A549 (cell line): ENCODE measurements around the gene TXNRD2. TPM values are rescaled to one million over a fixed set of nuclear protein-coding genes. Genes with fewer than 3 reads are reported as not detected.

Source experiments
- ATAC-seq, 2 experiments: fragments of 200-7000 bp in 1 of 2; fragments of >200 bp in 1 of 2; cut with Nextera tagmentation in 1 of 2; cut with Tn5 transposase in 1 of 2; 3 replicates each; pipeline versions ENCODE4 v1.8.0 to v1.9.1; 2018 to 2020; ENCODE audit warnings: mild to moderate bottlenecking in 1 of 2, moderate library complexity in 1 of 2
- CTCF ChIA-PET: fragments of 300-600 bp; sonication (Branson Sonifier 250); formaldehyde crosslinking; extraction: SDS; loops from one replicate; lab custom pipeline; 2021; ENCODE audit warnings: antibody characterized with exemption, inconsistent platforms; lab: Yijun Ruan, JAX
- POLR2A ChIA-PET: fragments of 350-600 bp; formaldehyde crosslinking; extraction: SDS; loops from one replicate; lab custom pipeline; 2021; ENCODE audit warnings: antibody characterized with exemption, inconsistent platforms; lab: Yijun Ruan, JAX
- DNase-seq, 2 experiments: peaks; one replicate each; pipeline versions ENCODE4 v3.0.0 to v3.0.0-alpha.2; 2011 to 2016; ENCODE audit warnings: low read depth in 1 of 2, low spot score in 1 of 2
- FAIRE-seq: peaks from 2 replicates; lab custom pipeline; 2011; peaks lifted over from hg19 to GRCh38; lab: Jason Lieb, UNC
- H3K27ac ChIP-seq, 2 experiments: fragments of >200 bp; sonication (Bioruptor Twin); formaldehyde crosslinking; 3 replicates each; pipeline ENCODE4 v1.5.1; 2016 to 2017
- H3K4me1 ChIP-seq: fragments of >200 bp; sonication (Bioruptor Twin); formaldehyde crosslinking; 3 replicates; pipeline ENCODE4 v1.6.1; 2016
- H3K4me2 ChIP-seq: fragments of >200 bp; sonication (Bioruptor Twin); formaldehyde crosslinking; 3 replicates; pipeline ENCODE4 v1.6.1; 2016
- H3K4me3 ChIP-seq: fragments of >200 bp; sonication (Bioruptor Twin); formaldehyde crosslinking; 3 replicates; pipeline ENCODE4 v1.5.1; 2016
- H3K9me3 ChIP-seq: fragments of >200 bp; sonication (Bioruptor Twin); formaldehyde crosslinking; 3 replicates; pipeline ENCODE4 v1.6.1; 2016
- ATOH8 ChIP-seq: fragments of 250-450 bp; sonication (Bioruptor Pico); IDR thresholded peaks from 2 replicates; pipeline ENCODE4 v1.5.0; 2020; ENCODE audit warnings: low read depth, mild to moderate bottlenecking, moderate library complexity
- BHLHE40 ChIP-seq: IDR thresholded peaks from 2 replicates; pipeline ENCODE4 v1.6.1; 2012; ENCODE audit warnings: low read depth, low read length, inconsistent platforms
- CBX2 ChIP-seq: fragments of 200-600 bp; sonication (generic); IDR thresholded peaks from 2 replicates; pipeline ENCODE4 v1.6.1; 2016; ENCODE audit warnings: low read depth, mild to moderate bottlenecking, borderline replicate concordance
- CEBPB ChIP-seq, 2 experiments: fragments of >200 bp in 1 of 2; sonication (Bioruptor Twin) in 1 of 2; formaldehyde crosslinking in 1 of 2; IDR thresholded peaks; 2 replicates each; pipeline ENCODE4 v1.6.1; 2012 to 2016
- CHD2 ChIP-seq: fragments of 150-350 bp; IDR thresholded peaks from 2 replicates; pipeline ENCODE4 v1.6.1; 2014; ENCODE audit warnings: low read length; ENCODE audit not compliant: partially characterized antibody
- ELK1 ChIP-seq: fragments of 150-350 bp; IDR thresholded peaks from 2 replicates; pipeline ENCODE4 v1.6.1; 2014; ENCODE audit warnings: low read depth, mild to moderate bottlenecking, low read length
- EP300 ChIP-seq, 2 experiments: fragments of >200 bp; sonication (Bioruptor Twin); formaldehyde crosslinking; IDR thresholded peaks; 2 replicates in 1 of 2; 3 replicates in 1 of 2; pipeline ENCODE4 v1.6.1; 2016 to 2017
- ESRRA ChIP-seq: fragments of 150-350 bp; IDR thresholded peaks from 2 replicates; pipeline ENCODE4 v1.6.1; 2014; ENCODE audit warnings: mild to moderate bottlenecking, low read length, borderline replicate concordance
- FOSB ChIP-seq: fragments of 250-450 bp; sonication (Bioruptor Pico); IDR thresholded peaks from 2 replicates; pipeline ENCODE4 v1.5.0; 2020; ENCODE audit warnings: mild to moderate bottlenecking, moderate library complexity
- GATA3 ChIP-seq: IDR thresholded peaks from 2 replicates; pipeline ENCODE4 v1.6.1; 2012; ENCODE audit warnings: borderline replicate concordance
- HEYL ChIP-seq: fragments of 250-450 bp; sonication (Bioruptor Pico); IDR thresholded peaks from 2 replicates; pipeline ENCODE4 v1.8.0; 2021; ENCODE audit warnings: mild to moderate bottlenecking, moderate library complexity
- HOXA7 ChIP-seq: fragments of 250-450 bp; sonication (Bioruptor Pico); IDR thresholded peaks from 2 replicates; pipeline ENCODE4 v1.5.0; 2020; ENCODE audit warnings: mild to moderate bottlenecking, moderate library complexity
- HOXB13 ChIP-seq: fragments of 250-450 bp; sonication (Bioruptor Pico); IDR thresholded peaks from 2 replicates; pipeline ENCODE4 v1.5.0; 2020; ENCODE audit warnings: low read depth, mild to moderate bottlenecking, moderate library complexity
- HOXB5 ChIP-seq: fragments of 250-450 bp; sonication (Bioruptor Pico); IDR thresholded peaks from 2 replicates; pipeline ENCODE4 v1.5.0; 2020; ENCODE audit warnings: mild to moderate bottlenecking, moderate library complexity
- JUN ChIP-seq, 2 experiments: fragments of >200 bp; sonication (Bioruptor Twin); formaldehyde crosslinking; IDR thresholded peaks; 2 replicates in 1 of 2; 3 replicates in 1 of 2; pipeline ENCODE4 v1.6.1; 2016 to 2017
- JUNB ChIP-seq: fragments of >200 bp; sonication (Bioruptor Twin); formaldehyde crosslinking; IDR thresholded peaks from 2 replicates; pipeline ENCODE4 v1.6.1; 2016
- KDM1A ChIP-seq: fragments of 200-600 bp; sonication (generic); IDR thresholded peaks from 2 replicates; pipeline ENCODE4 v1.6.1; 2016; ENCODE audit warnings: low read depth, mild to moderate bottlenecking
- KDM5A ChIP-seq: fragments of 200-600 bp; sonication (generic); IDR thresholded peaks from 2 replicates; pipeline ENCODE4 v1.6.1; 2016; ENCODE audit warnings: antibody characterized with exemption, mild to moderate bottlenecking
- MAFK ChIP-seq: fragments of 450-650 bp; IDR thresholded peaks from 2 replicates; pipeline ENCODE4 v1.6.1; 2014; ENCODE audit not compliant: partially characterized antibody
- MAZ ChIP-seq: fragments of 150-350 bp; IDR thresholded peaks from 2 replicates; pipeline ENCODE4 v1.6.1; 2014; ENCODE audit warnings: antibody characterized with exemption, low read depth, low read length, borderline replicate concordance
- NFE2L2 ChIP-seq: fragments of 150-350 bp; conservative IDR thresholded peaks from 2 replicates; pipeline ENCODE4 v1.6.1; 2014; ENCODE audit warnings: low read length
- NPAS2 ChIP-seq: fragments of 250-450 bp; sonication (Bioruptor Pico); IDR thresholded peaks from 2 replicates; pipeline ENCODE4 v1.8.0; 2022; ENCODE audit warnings: mild to moderate bottlenecking, moderate library complexity, borderline replicate concordance
- PBX3 ChIP-seq: IDR thresholded peaks from 2 replicates; pipeline ENCODE4 v1.6.1; 2012
- POLR2AphosphoS2 ChIP-seq: conservative IDR thresholded peaks from 2 replicates; pipeline ENCODE4 v1.6.1; 2012; ENCODE audit warnings: low read length, improper control_type of control experiment, inconsistent platforms
- REST ChIP-seq: fragments of 200-600 bp; sonication (generic); IDR thresholded peaks from 2 replicates; pipeline ENCODE4 v1.6.1; 2016; ENCODE audit warnings: antibody characterized with exemption, mild to moderate bottlenecking, moderate library complexity
- RFX5 ChIP-seq: fragments of 450-650 bp; IDR thresholded peaks from 2 replicates; pipeline ENCODE4 v1.7.1; 2014; ENCODE audit warnings: antibody characterized with exemption, mild to moderate bottlenecking, moderate library complexity
- ZC3H11A ChIP-seq: fragments of 450-650 bp; IDR thresholded peaks from 2 replicates; pipeline ENCODE4 v1.6.1; 2014; ENCODE audit warnings: antibody characterized with exemption, mild to moderate bottlenecking
- ZFP36 ChIP-seq: fragments of 450-650 bp; IDR thresholded peaks from 2 replicates; pipeline ENCODE4 v1.6.1; 2014; ENCODE audit warnings: borderline replicate concordance; ENCODE audit not compliant: partially characterized antibody
- ZSCAN20 ChIP-seq: fragments of 250-450 bp; sonication (Bioruptor Pico); IDR thresholded peaks from 2 replicates; pipeline ENCODE4 v1.8.0; 2022; ENCODE audit warnings: mild to moderate bottlenecking, moderate library complexity
- WGBS: methylation state at CpG from one replicate; pipeline ENCODE4 v1.1.6; 2017; ENCODE audit errors: missing lambda C conversion rate; 5-methylcytosine and 5-hydroxymethylcytosine counted together
- polyA plus RNA-seq, 4 experiments: library from polyadenylated mRNA; depleted of rRNA in 3 of 4; stranded (reverse); fragments of >200 nt; fragmentation: RNase III in 1 of 4; extraction: RNeasy Plus Mini Kit Qiagen cat#74134 plus additional on column Dnase treatment in 1 of 4; gene quantifications; 2 replicates in 3 of 4; 3 replicates in 1 of 4; pipeline ENCODE4 v1.2.3, GENCODE V29; 2011 to 2017

TXNRD2 gene
- polyA plus RNA-seq, 2 of the 4 experiments (the other 2 are of a cell fraction), result 16.3 to 25.6 TPM

GRCh38 chr22:19916941-19917340 is 24.7 kb downstream of the TXNRD2 start:
- 94% methylated on average over 3 of the region's 7 CpGs for WGBS
- no peak overlapping the region for H3K27ac ChIP-seq
- TF ChIP-seq PBX3 (no peak), GATA3 (no peak), ESRRA (no peak), CHD2 (no peak), HEYL (no peak), EP300 (IDR thresholded peaks at IDR 0.05) (no peak), ZC3H11A (no peak), ELK1 (no peak), JUNB (no peak), NPAS2 (CRISPR knock-in tag) (no peak), RFX5 (no peak), POLR2AphosphoS2 (no peak), ATOH8 (CRISPR knock-in tag) (no peak)
- no peak overlapping the region for H3K4me3 ChIP-seq
- POLR2A ChIA-PET, result no interaction called here
- no peak for FAIRE-seq
- no peaks in the 10 kb centered on the region for H3K9me3 ChIP-seq
- DNase-seq, result no peak
- H3K4me1 ChIP-seq, result no peaks in the 10 kb centered on the region
- ATAC-seq, result no peak
- H3K4me2 ChIP-seq, result no peak overlapping the region
- CTCF ChIA-PET, result interaction anchor here (1.0 to 9.9 kb wide), 2 partner anchors 31 to 185 kb away, joined by 3 to 215 read pairs; no protein-coding TSS in a partner anchor

- FAIRE-seq (no peak), ATAC-seq (no peak)
- 83% methylated on average over 9 of the region's 9 CpGs for WGBS
- Histone ChIP-seq H3K4me2 (no peak overlapping the region), H3K4me1 (no peaks in the 10 kb centered on the region)
- TF ChIP-seq NPAS2 (CRISPR knock-in tag), result no peak
- no peak for TF ChIP-seq FOSB (CRISPR knock-in tag)
- no peak for TF ChIP-seq MAZ
- no peak for TF ChIP-seq REST
- no peak for TF ChIP-seq RFX5
- TF ChIP-seq BHLHE40, result no peak
- TF ChIP-seq ZSCAN20 (CRISPR knock-in tag), result no peak
- no peak for TF ChIP-seq CBX2
- TF ChIP-seq NFE2L2, result no peak
- no peak for TF ChIP-seq HOXA7 (CRISPR knock-in tag)
- no peak for TF ChIP-seq ZFP36
- no peak for TF ChIP-seq KDM5A
- TF ChIP-seq HOXB13 (CRISPR knock-in tag), result no peak
- no peak for TF ChIP-seq CEBPB (IDR thresholded peaks at IDR 0.05)
- no peak for TF ChIP-seq MAFK
- no peak for TF ChIP-seq JUN (IDR thresholded peaks at IDR 0.05)
- TF ChIP-seq KDM1A, result no peak
- no peak for TF ChIP-seq POLR2AphosphoS2
- TF ChIP-seq HOXB5 (CRISPR knock-in tag), result no peak
- TF ChIP-seq, all 56 proteins: peak for 0
- CTCF ChIA-PET, result interaction anchor here (0.6 to 9.9 kb wide), 3 partner anchors 81 to 184 kb away, joined by 3 to 215 read pairs (median 4); no protein-coding TSS in a partner anchor
- no peak for DNase-seq
- POLR2A ChIA-PET, result no interaction called here
- Histone ChIP-seq H3K9me3 (no peaks in the 10 kb centered on the region), H3K27ac (no peak overlapping the region), H3K4me3 (no peak overlapping the region)
These were observed 25.6 kb downstream of the TXNRD2 start for GRCh38 chr22:19916006-19916405.
